WTC11 (cell line): ENCODE data around the gene ATP6V0E1. TPM values are rescaled to one million over a fixed set of nuclear protein-coding genes. Genes with fewer than 3 reads are reported as not detected.
"Not testable (repeated sequence)": the region's sequence is repeated elsewhere in the genome, so short reads cannot be mapped to it uniquely, and the experiment has no call there.

ENCODE experiments used
- ATAC-seq: fragments of 200-7000 bp; cut with Tn5 transposase; 2 replicates; pipeline ENCODE4 v1.10.0; 2021; ENCODE audit warnings: mild to moderate bottlenecking, moderate library complexity
- CTCF ChIA-PET: fragments of 300-600 bp; sonication (Branson Sonifier 250); formaldehyde crosslinking; loops from one replicate; lab custom pipeline; 2021; ENCODE audit warnings: antibody characterized with exemption; lab: Charles Lee
- POLR2A ChIA-PET: fragments of 350-600 bp; sonication (Branson Sonifier 250); formaldehyde crosslinking; loops from one replicate; lab custom pipeline; 2021; ENCODE audit warnings: antibody characterized with exemption; lab: Charles Lee
- DNase-seq: peaks from one replicate; pipeline ENCODE4 v3.0.0; 2021; ENCODE audit warnings: low spot score
- H3K27ac Mint-ChIP-seq: 2 replicates; pipeline ENCODE4 v1.8.0; 2021; ENCODE audit warnings: mixed read lengths
- H3K27me3 Mint-ChIP-seq: 2 replicates; pipeline ENCODE4 v1.8.0; 2021; ENCODE audit warnings: low read depth, mild to moderate bottlenecking, moderate library complexity, mixed read lengths
- H3K36me3 Mint-ChIP-seq: 2 replicates; pipeline ENCODE4 v1.8.0; 2021; ENCODE audit warnings: mixed read lengths
- H3K4me1 Mint-ChIP-seq: 2 replicates; pipeline ENCODE4 v1.8.0; 2022; ENCODE audit warnings: mixed read lengths
- H3K4me3 Mint-ChIP-seq: 2 replicates; pipeline ENCODE4 v1.8.0; 2021; ENCODE audit warnings: mild to moderate bottlenecking, moderate library complexity, mixed read lengths
- H3K9me3 Mint-ChIP-seq: 2 replicates; pipeline ENCODE4 v1.8.0; 2021; ENCODE audit warnings: mixed read lengths
- ARID4B ChIP-seq: sonication (generic); formaldehyde crosslinking; IDR thresholded peaks from 2 replicates; pipeline ENCODE4 v1.8.0; 2023; ENCODE audit warnings: missing genetic modification reagents, mild to moderate bottlenecking, borderline replicate concordance
- CBFB ChIP-seq: sonication (generic); formaldehyde crosslinking; IDR thresholded peaks from 2 replicates; pipeline ENCODE4 v1.8.1; 2022; ENCODE audit warnings: mild to moderate bottlenecking, low read depth, missing genetic modification reagents
- CDX4 ChIP-seq: fragments of 250-450 bp; sonication (Bioruptor Pico); IDR thresholded peaks from 2 replicates; pipeline ENCODE4 v1.9.0; 2021; ENCODE audit warnings: moderate library complexity, mild to moderate bottlenecking, inconsistent platforms, borderline replicate concordance
- CREB1 ChIP-seq: sonication (generic); formaldehyde crosslinking; IDR thresholded peaks from 2 replicates; pipeline ENCODE4 v1.8.0; 2023; ENCODE audit warnings: mild to moderate bottlenecking, missing genetic modification reagents
- E2F4 ChIP-seq: sonication (generic); formaldehyde crosslinking; IDR thresholded peaks from 2 replicates; pipeline ENCODE4 v1.8.1; 2022; ENCODE audit warnings: low read depth, mild to moderate bottlenecking, moderate library complexity, missing genetic modification reagents, borderline replicate concordance
- ELF4 ChIP-seq: sonication (generic); formaldehyde crosslinking; IDR thresholded peaks from 2 replicates; pipeline ENCODE4 v1.8.1; 2022; ENCODE audit warnings: low read depth, mild to moderate bottlenecking, moderate library complexity, missing genetic modification reagents
- FOXK1 ChIP-seq: sonication (generic); formaldehyde crosslinking; IDR thresholded peaks from 2 replicates; pipeline ENCODE4 v1.8.0; 2022; ENCODE audit warnings: mild to moderate bottlenecking, moderate library complexity, missing genetic modification reagents
- HMGA2 ChIP-seq: fragments of 250-450 bp; sonication (Bioruptor Pico); IDR thresholded peaks from 2 replicates; pipeline ENCODE4 v1.4.0; 2021; ENCODE audit warnings: mild to moderate bottlenecking, moderate library complexity
- IRF1 ChIP-seq: sonication (generic); formaldehyde crosslinking; IDR thresholded peaks from 2 replicates; pipeline ENCODE4 v1.8.0; 2023; ENCODE audit warnings: missing genetic modification reagents
- NFATC4 ChIP-seq: fragments of 250-450 bp; sonication (Bioruptor Pico); IDR thresholded peaks from 2 replicates; pipeline ENCODE4 v1.9.0; 2021; ENCODE audit warnings: mild to moderate bottlenecking
- SP1 ChIP-seq: sonication (generic); formaldehyde crosslinking; conservative IDR thresholded peaks from 2 replicates; pipeline ENCODE4 v1.8.1; 2022; ENCODE audit warnings: missing genetic modification reagents
- STAT6 ChIP-seq: sonication (generic); formaldehyde crosslinking; conservative IDR thresholded peaks from 2 replicates; pipeline ENCODE4 v1.8.1; 2023; ENCODE audit warnings: mild to moderate bottlenecking, low read depth, missing genetic modification reagents, moderate library complexity
- TCF7 ChIP-seq: sonication (generic); formaldehyde crosslinking; IDR thresholded peaks from 2 replicates; pipeline ENCODE4 v1.8.0; 2022; ENCODE audit warnings: mild to moderate bottlenecking, low read depth, missing genetic modification reagents, moderate library complexity
- ZNF138 ChIP-seq: sonication (generic); formaldehyde crosslinking; conservative IDR thresholded peaks from 2 replicates; pipeline ENCODE4 v1.8.1; 2022; ENCODE audit warnings: mild to moderate bottlenecking, moderate library complexity, missing genetic modification reagents
- ZNF232 ChIP-seq: sonication (generic); formaldehyde crosslinking; IDR thresholded peaks from 2 replicates; pipeline ENCODE4 v1.8.0; 2022; ENCODE audit warnings: mild to moderate bottlenecking, missing genetic modification reagents
- ZNF281 ChIP-seq: sonication (generic); formaldehyde crosslinking; IDR thresholded peaks from 2 replicates; pipeline ENCODE4 v1.8.0; 2023; ENCODE audit warnings: mild to moderate bottlenecking, missing genetic modification reagents
- ZNF317 ChIP-seq: sonication (generic); formaldehyde crosslinking; IDR thresholded peaks from 2 replicates; pipeline ENCODE4 v1.8.1; 2023; ENCODE audit warnings: low read depth, mild to moderate bottlenecking, moderate library complexity, missing genetic modification reagents, borderline replicate concordance
- total RNA-seq: library from RNA; stranded (reverse); gene quantifications from 3 replicates; pipeline ENCODE4 v1.2.3, GENCODE V29; 2021

Gene ATP6V0E1
- total RNA-seq, 1 experiment from 2014 or later: 80.9 TPM

GRCh38 chr5:173032096-173032495 is 48.5 kb downstream of the ATP6V0E1 start:
- not testable (repeated sequence) for ATAC-seq
- CTCF ChIA-PET: interaction anchor here (0.6 kb wide), 1 partner anchor 73 kb away, joined by 3 read pairs; the partner anchor contains the start of gene RPL26L1

GRCh38 chr5:173032730-173033129 is 49.2 kb downstream of the ATP6V0E1 start:
- peaks cover 7% of the 10 kb centered on the region; the same call in 1 of the 2 replicates for H3K36me3 Mint-ChIP-seq
- TF ChIP-seq TCF7: no peak
- no peak for TF ChIP-seq CBFB (CRISPR knock-in tag)
- TF ChIP-seq IRF1 (CRISPR knock-in tag): no peak
- TF ChIP-seq ZNF317 (CRISPR knock-in tag): no peak
- TF ChIP-seq, all 79 proteins: peak for 0
- Mint-ChIP-seq H3K9me3 (no peaks in the 10 kb centered on the region), H3K4me3 (no peak overlapping the region), H3K27me3 (no peaks in the 10 kb centered on the region), H3K27ac (no peak overlapping the region), H3K4me1 (no peaks in the 10 kb centered on the region)
- CTCF ChIA-PET: no interaction called here
- no peak for ATAC-seq
- POLR2A ChIA-PET: no interaction called here
- DNase-seq: no peak

More at GRCh38 chr5:173032096-173032495, 48.5 kb downstream of the ATP6V0E1 start:
- H3K27ac Mint-ChIP-seq, POLR2A ChIA-PET, H3K4me3 Mint-ChIP-seq, H3K27me3 Mint-ChIP-seq, H3K36me3 Mint-ChIP-seq, H3K9me3 Mint-ChIP-seq, DNase-seq, H3K4me1 Mint-ChIP-seq: not testable (repeated sequence)
- TF ChIP-seq HMGA2 (CRISPR knock-in tag): peak; percentile 92

GRCh38 chr5:173033923-173034322 is 50.4 kb downstream of the ATP6V0E1 start:
- H3K4me3 Mint-ChIP-seq: no peak overlapping the region
- DNase-seq: no peak
- no peaks in the 10 kb centered on the region for H3K27me3 Mint-ChIP-seq
- H3K36me3 Mint-ChIP-seq: peaks cover 7% of the 10 kb centered on the region; the same call in 1 of the 2 replicates
- H3K9me3 Mint-ChIP-seq: no peaks in the 10 kb centered on the region
- CTCF ChIA-PET: interaction anchor here (0.9 kb wide), 1 partner anchor 111 kb away, joined by 3 read pairs; no protein-coding TSS in a partner anchor
- ATAC-seq: no peak
- POLR2A ChIA-PET: interaction anchor here (0.5 kb wide), 2 partner anchors 23 to 36 kb away, joined by 3 to 4 read pairs; no protein-coding TSS in a partner anchor
- H3K27ac Mint-ChIP-seq: no peak overlapping the region
- H3K4me1 Mint-ChIP-seq: no peaks in the 10 kb centered on the region
- no peak for TF ChIP-seq STAT6 (CRISPR knock-in tag)
- TF ChIP-seq NFATC4: no peak
- no peak for TF ChIP-seq E2F4 (CRISPR knock-in tag)
- no peak for TF ChIP-seq ZNF232 (CRISPR knock-in tag)
- TF ChIP-seq ZNF138 (CRISPR knock-in tag): no peak
- TF ChIP-seq CDX4: no peak
- TF ChIP-seq ELF4 (CRISPR knock-in tag): no peak
- TF ChIP-seq IRF1 (CRISPR knock-in tag): no peak
- TF ChIP-seq SP1 (CRISPR knock-in tag): no peak
- no peak for TF ChIP-seq ARID4B (CRISPR knock-in tag)
- no peak for TF ChIP-seq FOXK1
- no peak for TF ChIP-seq ZNF281 (CRISPR knock-in tag)
- no peak for TF ChIP-seq CREB1
